Neuronal stem cell (in vitro differentiated cells): Measurements from ENCODE around the gene NEBL.

Source experiments
- DNase-seq: peaks from one replicate; pipeline ENCODE4 v3.0.0-alpha.2; 2013; ENCODE audit warnings: low spot score
- H2AFZ ChIP-seq: one replicate; pipeline ENCODE4 v1.6.1; 2013; ENCODE audit warnings: mild to moderate bottlenecking, low read length, inconsistent platforms
- H2AK5ac ChIP-seq: 2 replicates; pipeline ENCODE4 v1.6.1; 2013; ENCODE audit warnings: low read depth, mild to moderate bottlenecking, inconsistent platforms, low read length, moderate library complexity, mixed read lengths
- H2BK120ac ChIP-seq: 2 replicates; pipeline ENCODE4 v1.6.1; 2013; ENCODE audit warnings: low read depth, mild to moderate bottlenecking, inconsistent platforms, low read length, moderate library complexity, mixed read lengths
- H2BK12ac ChIP-seq: one replicate; pipeline ENCODE4 v1.6.1; 2013; ENCODE audit warnings: low read length, inconsistent platforms
- H2BK15ac ChIP-seq: 2 replicates; pipeline ENCODE4 v1.6.1; 2013; ENCODE audit warnings: mild to moderate bottlenecking, low read length, inconsistent platforms, mixed read lengths
- H2BK5ac ChIP-seq: one replicate; pipeline ENCODE4 v1.6.1; 2013; ENCODE audit warnings: inconsistent platforms, mild to moderate bottlenecking, low read length, moderate library complexity
- H3K14ac ChIP-seq: one replicate; pipeline ENCODE4 v1.6.1; 2013; ENCODE audit warnings: low read length, inconsistent platforms
- H3K18ac ChIP-seq: 2 replicates; pipeline ENCODE4 v1.6.1; 2013; ENCODE audit warnings: low read length, inconsistent platforms
- H3K23ac ChIP-seq: 2 replicates; pipeline ENCODE4 v1.6.1; 2013; ENCODE audit warnings: low read depth, mild to moderate bottlenecking, mixed read lengths, low read length, inconsistent platforms; ENCODE audit not compliant: poor library complexity
- H3K27ac ChIP-seq: replicated peaks from 3 replicates; pipeline ENCODE4 v1.5.1; 2013; ENCODE audit warnings: low read length, inconsistent platforms
- H3K27me3 ChIP-seq, 3 experiments: 2 replicates each; pipeline ENCODE4 v1.6.1; 2013; ENCODE audit warnings: low read length in 3 of 3, mild to moderate bottlenecking in 2 of 3, inconsistent platforms in 1 of 3, low read depth in 1 of 3, mixed read lengths in 1 of 3, moderate library complexity in 1 of 3; ENCODE audit not compliant: control insufficient read depth in 3 of 3, insufficient read depth in 3 of 3
- H3K36me3 ChIP-seq, 2 donors: replicated peaks in 1 of 2; 2 replicates each; pipeline ENCODE4 v1.6.1; 2013; ENCODE audit warnings: low read length in 2 of 2; ENCODE audit not compliant: control insufficient read depth in 2 of 2, insufficient read depth in 2 of 2
- H3K4ac ChIP-seq: 2 replicates; pipeline ENCODE4 v1.6.1; 2013; ENCODE audit warnings: inconsistent platforms, mild to moderate bottlenecking, low read length, moderate library complexity
- H3K4me1 ChIP-seq, 2 donors: 1 replicate in 1 of 2; 2 replicates in 1 of 2; pipeline ENCODE4 v1.6.1; 2013; ENCODE audit warnings: low read length in 2 of 2, low read depth in 1 of 2; ENCODE audit not compliant: control insufficient read depth in 2 of 2, insufficient read depth in 1 of 2
- H3K4me2 ChIP-seq: one replicate; pipeline ENCODE4 v1.6.1; 2013; ENCODE audit warnings: mild to moderate bottlenecking, low read length, inconsistent platforms; ENCODE audit not compliant: insufficient read depth, poor library complexity, severe bottlenecking
- H3K4me3 ChIP-seq, 2 donors: 2 replicates each; pipeline ENCODE4 v1.5.1; 2013; ENCODE audit warnings: low read length in 2 of 2, mild to moderate bottlenecking in 2 of 2, inconsistent platforms in 1 of 2, moderate library complexity in 1 of 2
- H3K79me1 ChIP-seq: one replicate; pipeline ENCODE4 v1.6.1; 2013; ENCODE audit warnings: low read depth, mild to moderate bottlenecking, inconsistent platforms, low read length, moderate library complexity
- H3K9ac ChIP-seq: one replicate; pipeline ENCODE4 v1.6.1; 2013; ENCODE audit warnings: mild to moderate bottlenecking, low read depth, low read length, inconsistent platforms; ENCODE audit not compliant: poor library complexity
- H3K9me3 ChIP-seq, 2 donors: replicated peaks in 1 of 2; 2 replicates each; pipeline versions ENCODE3 to v1.6.1; 2013; ENCODE audit warnings: low read length in 2 of 2, mild to moderate bottlenecking in 2 of 2, inconsistent platforms in 1 of 2, low read depth in 1 of 2, mixed read lengths in 1 of 2, moderate library complexity in 1 of 2; ENCODE audit not compliant: control insufficient read depth in 2 of 2, insufficient read depth in 1 of 2
- H4K8ac ChIP-seq: one replicate; pipeline ENCODE4 v1.6.1; 2013; ENCODE audit warnings: low read depth, mild to moderate bottlenecking, inconsistent platforms, low read length, moderate library complexity
- H4K91ac ChIP-seq: one replicate; pipeline ENCODE4 v1.6.1; 2013; ENCODE audit warnings: low read length, low read depth, mild to moderate bottlenecking, inconsistent platforms; ENCODE audit not compliant: poor library complexity
- WGBS, 2 donors: extraction: QIAGEN DNeasy Blood & Tissue Kit; methylation state at CpG; one replicate each; pipeline ENCODE4 v1.1.7; 2013; ENCODE audit warnings: missing lambda C conversion rate in 2 of 2, mixed read lengths in 1 of 2; ENCODE audit not compliant: insufficient read length in 2 of 2, insufficient replicate concordance in 1 of 2; ENCODE audit errors: extremely low coverage in 2 of 2; 5-methylcytosine and 5-hydroxymethylcytosine counted together

The NEBL gene

GRCh38 chr10:20817116-20817515 is 80.0 kb downstream of the NEBL start:
- H2BK15ac ChIP-seq = no peak overlapping the region
- no peak overlapping the region for H3K18ac ChIP-seq
- no peak overlapping the region for H2BK12ac ChIP-seq
- no peak overlapping the region for H3K14ac ChIP-seq
- no peaks in the 10 kb centered on the region for H3K4me1 ChIP-seq
- no peaks in the 10 kb centered on the region for H3K9me3 ChIP-seq
- WGBS, 2 donors = no CpG with 5 or more reads among the region's 3 CpGs
- H3K36me3 ChIP-seq = peaks cover 0 to 2% of the 10 kb centered on the region in 2 donors
- H3K4me2 ChIP-seq = no peak overlapping the region
- no peak overlapping the region for H2AK5ac ChIP-seq
- H3K4ac ChIP-seq = no peak overlapping the region
- no peak overlapping the region for H3K27ac ChIP-seq
- no peaks in the 10 kb centered on the region for H3K79me1 ChIP-seq
- H3K27me3 ChIP-seq = no peaks in the 10 kb centered on the region
- no peak overlapping the region for H4K8ac ChIP-seq
- H4K91ac ChIP-seq = no peak overlapping the region
- no peak for DNase-seq
- no peak overlapping the region for H2AFZ ChIP-seq
- H3K4me3 ChIP-seq = no peak overlapping the region
- no peak overlapping the region for H2BK5ac ChIP-seq
- no peak overlapping the region for H2BK120ac ChIP-seq
- H3K9ac ChIP-seq = no peak overlapping the region
- H3K23ac ChIP-seq = no peak overlapping the region

- Histone ChIP-seq H3K14ac (no peak overlapping the region), H4K8ac (no peak overlapping the region), H2BK5ac (no peak overlapping the region), H3K9ac (no peak overlapping the region), H2AK5ac (no peak overlapping the region), H2BK120ac (no peak overlapping the region), H3K27me3 (no peaks in the 10 kb centered on the region), H4K91ac (no peak overlapping the region), H3K79me1 (no peaks in the 10 kb centered on the region), H3K23ac (no peak overlapping the region), H3K4me1 (no peaks in the 10 kb centered on the region), H2BK15ac (no peak overlapping the region), H3K9me3 (no peaks in the 10 kb centered on the region), H3K36me3 (peaks cover 0 to 2% of the 10 kb centered on the region in 2 donors), H3K4ac (no peak overlapping the region), H3K4me3 (no peak overlapping the region), H2BK12ac (no peak overlapping the region), H3K18ac (no peak overlapping the region), H3K4me2 (no peak overlapping the region), H2AFZ (no peak overlapping the region), H3K27ac (no peak overlapping the region)
- WGBS, 2 donors = no CpG with 5 or more reads among the region's 5 CpGs
- DNase-seq = no peak
Observed at GRCh38 chr10:20814116-20814515, 83.0 kb downstream of the NEBL start.

GRCh38 chr10:20811131-20811530 is 86.0 kb downstream of the NEBL start:
- Histone ChIP-seq H4K91ac (no peak overlapping the region), H2BK5ac (no peak overlapping the region), H3K4ac (no peak overlapping the region), H3K27me3 (no peaks in the 10 kb centered on the region), H3K4me1 (peaks cover 0 to 5% of the 10 kb centered on the region in 2 donors), H3K4me3 (no peak overlapping the region), H2BK120ac (no peak overlapping the region), H3K18ac (no peak overlapping the region), H2BK15ac (no peak overlapping the region), H3K23ac (no peak overlapping the region), H3K79me1 (no peaks in the 10 kb centered on the region), H4K8ac (no peak overlapping the region), H3K9me3 (no peaks in the 10 kb centered on the region), H2AK5ac (no peak overlapping the region), H3K14ac (no peak overlapping the region), H3K36me3 (no peaks in the 10 kb centered on the region), H3K9ac (no peak overlapping the region), H3K4me2 (no peak overlapping the region), H2AFZ (no peak overlapping the region), H3K27ac (no peak overlapping the region), H2BK12ac (no peak overlapping the region)
- no peak for DNase-seq
- no CpG with 5 or more reads among the region's 2 CpGs for WGBS, 2 donors

GRCh38 chr10:20809631-20810030 is 87.5 kb downstream of the NEBL start:
- no peak overlapping the region for H3K27ac ChIP-seq
- H3K4me1 ChIP-seq = peaks cover 0 to 7% of the 10 kb centered on the region in 2 donors
- no peaks in the 10 kb centered on the region for H3K9me3 ChIP-seq
- H3K18ac ChIP-seq = no peak overlapping the region
- no peak overlapping the region for H2BK12ac ChIP-seq
- no peak overlapping the region for H3K4ac ChIP-seq
- no peak overlapping the region for H3K4me2 ChIP-seq
- H3K27me3 ChIP-seq = no peaks in the 10 kb centered on the region
- no peak overlapping the region for H3K14ac ChIP-seq
- H4K8ac ChIP-seq = no peak overlapping the region
- H2AK5ac ChIP-seq = no peak overlapping the region
- no peak overlapping the region for H4K91ac ChIP-seq
- WGBS, 2 donors = no CpG with 5 or more reads among the region's 2 CpGs
- no peak overlapping the region for H2BK5ac ChIP-seq
- DNase-seq = no peak
- no peaks in the 10 kb centered on the region for H3K36me3 ChIP-seq
- H3K9ac ChIP-seq = no peak overlapping the region
- no peak overlapping the region for H3K23ac ChIP-seq
- no peak overlapping the region for H2BK15ac ChIP-seq
- no peak overlapping the region for H2BK120ac ChIP-seq
- no peak overlapping the region for H2AFZ ChIP-seq
- H3K79me1 ChIP-seq = no peaks in the 10 kb centered on the region
- no peak overlapping the region for H3K4me3 ChIP-seq
